Loucy (cell line): ENCODE measurements around the gene CHPF.

ENCODE experiments used
- EZH2phosphoT487 ChIP-seq: fragments of 200-600 bp; IDR thresholded peaks from 2 replicates; pipeline ENCODE4 v1.6.1; 2018; ENCODE audit warnings: antibody characterized with exemption, mild to moderate bottlenecking, moderate library complexity, borderline replicate concordance
- TF ChIP-seq, protein P1 (sequence below): fragments of 200-600 bp; sonication (generic); conservative IDR thresholded peaks from 2 replicates; pipeline ENCODE4 v1.5.1; 2014; ENCODE audit warnings: mild to moderate bottlenecking, antibody characterized with exemption, low read length

DNA sequence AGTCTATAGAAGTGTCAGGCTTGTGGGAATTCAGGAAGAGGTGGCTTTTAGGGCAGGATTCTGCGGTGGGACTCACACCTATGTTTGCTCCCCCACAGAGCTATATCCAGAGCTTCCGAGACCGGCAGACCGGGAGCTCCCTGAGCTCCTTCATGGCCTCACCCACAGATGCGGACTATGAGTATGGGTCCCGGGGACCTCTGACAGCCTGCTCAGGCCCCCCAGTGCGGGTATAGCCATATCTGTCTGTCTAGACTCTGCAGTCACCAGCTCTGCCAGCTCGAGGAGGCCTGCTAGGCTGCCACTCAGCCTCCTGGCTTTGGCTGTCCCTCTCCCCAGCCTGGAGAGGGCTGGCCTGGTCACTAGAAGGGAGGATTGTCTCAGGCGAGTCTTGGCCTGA is 6.0 kb upstream of the CHPF start:
- TF ChIP-seq, protein P1, sequence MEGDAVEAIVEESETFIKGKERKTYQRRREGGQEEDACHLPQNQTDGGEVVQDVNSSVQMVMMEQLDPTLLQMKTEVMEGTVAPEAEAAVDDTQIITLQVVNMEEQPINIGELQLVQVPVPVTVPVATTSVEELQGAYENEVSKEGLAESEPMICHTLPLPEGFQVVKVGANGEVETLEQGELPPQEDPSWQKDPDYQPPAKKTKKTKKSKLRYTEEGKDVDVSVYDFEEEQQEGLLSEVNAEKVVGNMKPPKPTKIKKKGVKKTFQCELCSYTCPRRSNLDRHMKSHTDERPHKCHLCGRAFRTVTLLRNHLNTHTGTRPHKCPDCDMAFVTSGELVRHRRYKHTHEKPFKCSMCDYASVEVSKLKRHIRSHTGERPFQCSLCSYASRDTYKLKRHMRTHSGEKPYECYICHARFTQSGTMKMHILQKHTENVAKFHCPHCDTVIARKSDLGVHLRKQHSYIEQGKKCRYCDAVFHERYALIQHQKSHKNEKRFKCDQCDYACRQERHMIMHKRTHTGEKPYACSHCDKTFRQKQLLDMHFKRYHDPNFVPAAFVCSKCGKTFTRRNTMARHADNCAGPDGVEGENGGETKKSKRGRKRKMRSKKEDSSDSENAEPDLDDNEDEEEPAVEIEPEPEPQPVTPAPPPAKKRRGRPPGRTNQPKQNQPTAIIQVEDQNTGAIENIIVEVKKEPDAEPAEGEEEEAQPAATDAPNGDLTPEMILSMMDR = no peak
- TF ChIP-seq EZH2phosphoT487 = no peak
